CD4-positive, alpha-beta T cell treated with Interleukin-4 for 4 hours (primary cell): ENCODE data around the gene PGC.
"Not testable (repeated sequence)": the region's sequence is repeated elsewhere in the genome, so short reads cannot be mapped to it uniquely, and the experiment has no call there.

Experiments used
- DNase-seq: peaks from one replicate; pipeline ENCODE4 v3.0.0-alpha.2; 2020

Gene PGC

GRCh38 chr6:41774841-41775240, 27.6 kb upstream of the PGC start:
- no peak for DNase-seq

- no peak for DNase-seq
Measured at GRCh38 chr6:41771058-41771983, 24.1 kb upstream of the PGC start.

GRCh38 chr6:41770381-41771057, 23.3 kb upstream of the PGC start:
- DNase-seq = no peak

GRCh38 chr6:41769376-41769775, 22.2 kb upstream of the PGC start:
- DNase-seq = no peak

GRCh38 chr6:41768545-41769308, 21.5 kb upstream of the PGC start:
- DNase-seq = no peak

- DNase-seq = no peak
Measured at GRCh38 chr6:41767112-41767833, 20.1 kb upstream of the PGC start.

- not testable (repeated sequence) for DNase-seq
Measured at GRCh38 chr6:41766043-41766664, 19.0 kb upstream of the PGC start.

- DNase-seq = no peak
Measured at GRCh38 chr6:41763470-41763869, 16.3 kb upstream of the PGC start.

GRCh38 chr6:41759905-41760579, 12.8 kb upstream of the PGC start:
- no peak for DNase-seq

GRCh38 chr6:41759106-41759904, 12.1 kb upstream of the PGC start:
- DNase-seq = no peak

- no peak for DNase-seq
Measured at GRCh38 chr6:41758641-41759035, 11.4 kb upstream of the PGC start.

GRCh38 chr6:41757931-41758640, 10.9 kb upstream of the PGC start:
- no peak for DNase-seq

GRCh38 chr6:41757271-41757670, 10.1 kb upstream of the PGC start:
- DNase-seq = no peak

- DNase-seq = no peak
Measured at GRCh38 chr6:41756354-41756753, 9.2 kb upstream of the PGC start.

- no peak for DNase-seq
Measured at GRCh38 chr6:41755895-41756294, 8.7 kb upstream of the PGC start.

GRCh38 chr6:41750374-41750773, 3.2 kb upstream of the PGC start:
- no peak for DNase-seq

GRCh38 chr6:41748542-41748941, 1.3 kb upstream of the PGC start:
- no peak for DNase-seq

GRCh38 chr6:41748102-41748477, 893 bp upstream of the PGC start:
- no peak for DNase-seq

- no peak for DNase-seq
Measured at GRCh38 chr6:41746107-41746506, 1.1 kb downstream of the PGC start.

GRCh38 chr6:41744236-41744787, 2.9 kb downstream of the PGC start:
- DNase-seq = no peak
